ENCODE data around the gene SMARCA4.

GRCh38 chr19:11016631-11017030, 55.8 kb downstream of the SMARCA4 start:
- no peak for TF ChIP-seq CTCF (IDR thresholded peaks at IDR 0.05)
- no peak for TF ChIP-seq POLR2A (IDR thresholded peaks at IDR 0.05)

Data from testis (tissue), 2 donors.